SH-SY5Y (cell line): ENCODE results near the gene CDA.

ENCODE experiments used
- GATA2 ChIP-seq: IDR thresholded peaks from 2 replicates; pipeline ENCODE4 v1.6.1; 2011; ENCODE audit warnings: mild to moderate bottlenecking, low read depth, low read length
- GATA3 ChIP-seq: IDR thresholded peaks from 2 replicates; pipeline ENCODE4 v1.6.1; 2011; ENCODE audit warnings: low read depth, mild to moderate bottlenecking, low read length, moderate library complexity

GRCh38 chr1:20589331-20590278 lies 708 bp downstream of the CDA start:
- TF ChIP-seq GATA2 (no peak), GATA3 (no peak)
